ENCODE results near the gene CALHM5. TPM values are rescaled to one million over a fixed set of nuclear protein-coding genes. Genes with fewer than 3 reads are reported as not detected.

The CALHM5 gene
- total and polyA plus RNA-seq, 8 donors = 2.3 to 6.7 (median 5.3) TPM

DNA sequence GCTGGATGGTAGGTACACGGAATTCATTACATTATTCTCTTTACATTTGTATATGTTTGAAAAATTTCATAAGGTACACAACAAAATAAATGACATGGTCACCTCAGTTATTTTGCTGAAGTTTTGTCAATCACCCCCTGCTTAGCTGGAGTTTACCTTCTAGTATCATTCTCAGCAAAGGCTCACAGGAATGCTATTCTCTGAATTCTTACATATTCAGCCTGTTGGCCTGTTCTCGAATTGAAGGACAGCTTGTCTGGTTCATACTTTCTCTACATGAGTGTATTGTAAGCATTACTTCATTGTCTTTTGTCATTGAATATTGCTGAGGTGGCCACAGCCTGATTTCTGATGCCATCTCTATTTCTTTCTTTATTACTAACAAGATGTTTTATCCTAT lies 12.8 kb downstream of the CALHM5 start:
- H3K36me3 ChIP-seq = no peaks in the 10 kb centered on the region
- H3K4me1 ChIP-seq = no peaks in the 10 kb centered on the region
- intact Hi-C loops (cut with DNase I) = no loop called here
- no peaks in the 10 kb centered on the region for H3K27me3 ChIP-seq
- DNase-seq (no peak), ATAC-seq (no peak)
- no peak overlapping the region for H3K4me3 ChIP-seq
- TF ChIP-seq, protein P1, sequence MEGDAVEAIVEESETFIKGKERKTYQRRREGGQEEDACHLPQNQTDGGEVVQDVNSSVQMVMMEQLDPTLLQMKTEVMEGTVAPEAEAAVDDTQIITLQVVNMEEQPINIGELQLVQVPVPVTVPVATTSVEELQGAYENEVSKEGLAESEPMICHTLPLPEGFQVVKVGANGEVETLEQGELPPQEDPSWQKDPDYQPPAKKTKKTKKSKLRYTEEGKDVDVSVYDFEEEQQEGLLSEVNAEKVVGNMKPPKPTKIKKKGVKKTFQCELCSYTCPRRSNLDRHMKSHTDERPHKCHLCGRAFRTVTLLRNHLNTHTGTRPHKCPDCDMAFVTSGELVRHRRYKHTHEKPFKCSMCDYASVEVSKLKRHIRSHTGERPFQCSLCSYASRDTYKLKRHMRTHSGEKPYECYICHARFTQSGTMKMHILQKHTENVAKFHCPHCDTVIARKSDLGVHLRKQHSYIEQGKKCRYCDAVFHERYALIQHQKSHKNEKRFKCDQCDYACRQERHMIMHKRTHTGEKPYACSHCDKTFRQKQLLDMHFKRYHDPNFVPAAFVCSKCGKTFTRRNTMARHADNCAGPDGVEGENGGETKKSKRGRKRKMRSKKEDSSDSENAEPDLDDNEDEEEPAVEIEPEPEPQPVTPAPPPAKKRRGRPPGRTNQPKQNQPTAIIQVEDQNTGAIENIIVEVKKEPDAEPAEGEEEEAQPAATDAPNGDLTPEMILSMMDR (IDR thresholded peaks at IDR 0.05) = no peak
- no peak overlapping the region for H3K27ac ChIP-seq
- H3K9me3 ChIP-seq = no peaks in the 10 kb centered on the region

DNA sequence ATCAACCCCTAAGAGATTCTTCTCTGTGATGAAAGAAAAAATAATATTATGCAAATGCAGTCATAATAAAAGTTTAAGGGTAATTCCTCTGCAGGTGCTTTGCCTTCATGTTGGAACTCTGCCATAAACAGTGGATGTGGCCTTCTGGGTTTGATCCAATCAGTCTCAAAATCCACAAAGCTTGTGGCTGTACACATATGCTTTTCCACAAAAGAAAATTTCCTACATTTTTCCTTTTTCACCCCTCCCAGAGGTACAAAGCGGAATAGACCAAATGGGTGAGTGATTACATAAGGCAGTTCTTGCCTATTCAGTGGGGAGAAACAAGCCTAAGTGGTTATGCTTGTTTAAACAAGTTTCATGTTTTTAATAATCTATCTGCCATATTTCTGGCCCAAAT lies 16.7 kb downstream of the CALHM5 start:
- no peaks in the 10 kb centered on the region for H3K36me3 ChIP-seq
- intact Hi-C loops (cut with DNase I) = no loop called here
- TF ChIP-seq, protein P1 (IDR thresholded peaks at IDR 0.05) = no peak
- DNase-seq = peak in 1 of 4 donors; percentile 7
- ATAC-seq = no peak
- peaks cover 0 to 6% of the 10 kb centered on the region in 2 donors for H3K4me1 ChIP-seq
- H3K9me3 ChIP-seq = no peaks in the 10 kb centered on the region
- no peak overlapping the region for H3K4me3 ChIP-seq
- no peak overlapping the region for H3K27ac ChIP-seq
- H3K27me3 ChIP-seq = no peaks in the 10 kb centered on the region

DNA sequence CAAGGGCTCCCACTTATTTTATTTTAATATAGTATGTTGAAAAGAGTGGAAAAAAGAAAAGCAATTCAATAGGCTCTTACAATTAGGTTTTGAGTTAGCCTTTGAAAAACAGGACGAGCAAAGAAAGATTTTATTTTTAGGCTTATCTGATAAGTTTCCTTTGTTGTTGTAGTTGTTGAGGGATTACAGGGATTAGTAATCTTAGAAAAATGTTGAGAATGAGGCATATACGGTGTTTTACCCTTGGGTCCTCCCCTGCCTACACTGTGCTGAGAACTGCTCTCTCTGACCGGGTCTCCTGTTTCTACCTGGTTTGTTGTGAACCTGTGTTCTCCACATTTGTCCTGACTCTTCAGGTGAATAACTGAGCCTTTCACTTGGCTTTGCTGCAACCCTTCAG lies 17.3 kb downstream of the CALHM5 start:
- no peak for DNase-seq
- no peak for ATAC-seq
- no peaks in the 10 kb centered on the region for H3K36me3 ChIP-seq
- intact Hi-C loops (cut with DNase I) = no loop called here
- H3K4me3 ChIP-seq = no peak overlapping the region
- H3K27me3 ChIP-seq = no peaks in the 10 kb centered on the region
- no peaks in the 10 kb centered on the region for H3K9me3 ChIP-seq
- peaks cover 0 to 6% of the 10 kb centered on the region in 2 donors for H3K4me1 ChIP-seq
- no peak overlapping the region for H3K27ac ChIP-seq
- TF ChIP-seq, protein P1 (IDR thresholded peaks at IDR 0.05) = no peak

DNA sequence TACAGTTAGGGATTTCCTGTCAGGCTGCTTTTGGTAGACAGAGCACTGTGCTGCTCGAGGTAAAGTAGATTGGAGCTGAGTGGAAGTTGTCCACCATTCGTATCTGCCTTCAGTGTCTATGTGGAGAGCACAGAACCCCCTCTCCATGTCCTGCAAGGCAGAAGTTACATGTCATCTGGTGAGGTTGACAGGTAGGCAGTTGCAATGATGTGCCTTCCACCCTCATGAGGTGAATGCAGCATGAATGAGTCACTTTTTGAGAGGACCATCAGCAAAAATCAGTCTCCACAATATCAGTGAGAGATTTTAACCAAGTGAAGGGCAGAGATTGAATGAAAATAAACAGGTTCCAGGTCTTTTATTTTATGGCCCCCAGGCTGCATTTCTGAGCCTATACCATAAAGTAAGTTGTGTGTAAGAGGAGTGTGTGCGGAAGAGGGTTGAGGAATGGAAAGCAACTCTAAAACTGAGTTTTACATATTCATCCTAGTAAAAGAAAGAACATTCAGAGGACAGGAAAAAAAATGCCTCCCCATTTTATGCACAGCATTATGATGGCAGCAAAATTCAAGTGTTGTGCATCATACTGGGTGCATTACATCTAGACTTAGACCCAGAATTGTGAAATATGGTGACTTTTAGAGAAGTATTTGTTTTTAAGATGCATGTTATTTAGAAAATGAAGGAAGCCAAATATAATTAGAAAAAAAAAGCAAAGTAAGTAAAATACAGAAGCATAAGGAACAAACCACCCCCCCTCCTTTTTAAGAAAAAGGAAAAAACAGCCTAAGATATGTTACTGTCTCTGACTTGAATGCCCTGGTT lies 18.2 kb downstream of the CALHM5 start:
- H3K4me1 ChIP-seq = peaks cover 0 to 6% of the 10 kb centered on the region in 2 donors
- H3K27ac ChIP-seq = no peak overlapping the region
- no peaks in the 10 kb centered on the region for H3K9me3 ChIP-seq
- H3K27me3 ChIP-seq = no peaks in the 10 kb centered on the region
- TF ChIP-seq, protein P1 (IDR thresholded peaks at IDR 0.05) = no peak
- intact Hi-C loops (cut with DNase I) = loop anchor here in 1 of 2 donors (10.0 kb wide), 1 partner anchor 245 kb away; no protein-coding TSS in a partner anchor
- H3K4me3 ChIP-seq = no peak overlapping the region
- ATAC-seq = no peak
- no peak for DNase-seq
- H3K36me3 ChIP-seq = no peaks in the 10 kb centered on the region

DNA sequence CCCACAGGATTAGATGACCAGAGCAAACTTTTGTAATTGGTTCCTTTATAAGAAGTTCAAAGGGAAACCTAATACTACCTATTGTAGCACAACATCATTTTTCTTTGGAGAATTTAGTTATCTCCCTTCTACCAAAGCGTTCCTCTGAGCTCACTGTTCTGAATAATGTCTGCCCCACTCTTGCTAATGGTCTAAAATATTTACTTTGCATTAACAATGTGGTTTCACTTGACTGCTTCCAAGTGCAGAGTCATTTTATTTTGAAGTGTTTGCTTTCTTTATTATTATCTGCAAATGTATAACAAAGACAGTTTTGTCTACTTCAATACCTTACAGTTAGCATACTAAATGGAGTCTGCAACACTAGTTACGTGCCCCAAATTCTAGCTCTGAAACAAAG lies 19.0 kb downstream of the CALHM5 start:
- TF ChIP-seq, protein P1 (IDR thresholded peaks at IDR 0.05) = no peak
- H3K9me3 ChIP-seq = no peaks in the 10 kb centered on the region
- no peak overlapping the region for H3K27ac ChIP-seq
- H3K4me3 ChIP-seq = no peak overlapping the region
- ATAC-seq (peak; percentile 41), DNase-seq (peak in 2 of 4 donors; percentile 16 to 20)
- no peaks in the 10 kb centered on the region for H3K36me3 ChIP-seq
- no peaks in the 10 kb centered on the region for H3K27me3 ChIP-seq
- intact Hi-C loops (cut with DNase I) = loop anchor here in 1 of 2 donors (10.0 kb wide), 1 partner anchor 246 kb away; no protein-coding TSS in a partner anchor
- peaks cover 0 to 6% of the 10 kb centered on the region in 2 donors for H3K4me1 ChIP-seq

All from left lung (tissue), 10 donors.